Measurements from ENCODE around the gene SPIC. TPM values are rescaled to one million over a fixed set of nuclear protein-coding genes. Genes with fewer than 3 reads are reported as not detected.
"Not testable (repeated sequence)": the region's sequence is repeated elsewhere in the genome, so short reads cannot be mapped to it uniquely, and the experiment has no call there.

The SPIC gene
- total RNA-seq, 4 donors from 2014 or later = 0.22 TPM; not detected in 3

GRCh38 chr12:101455685-101456084, 19.5 kb upstream of the SPIC start:
- TF ChIP-seq POLR2A (IDR thresholded peaks at IDR 0.05) (no peak), CTCF (IDR thresholded peaks at IDR 0.05) (no peak)
- Histone ChIP-seq H3K27ac (no peak overlapping the region), H3K36me3 (no peaks in the 10 kb centered on the region), H3K9me3 (no peaks in the 10 kb centered on the region), H3K4me1 (peaks cover 5 to 16% (median 15%) of the 10 kb centered on the region in 3 donors), H3K27me3 (no peaks in the 10 kb centered on the region), H3K4me3 (no peak overlapping the region)
- intact Hi-C loops (cut with DNase I) = no loop called here
- WGBS, 2 donors = 53 to 67% methylated on average over 3 of the region's 4 CpGs
- DNase-seq = no peak

GRCh38 chr12:101459642-101460346, 15.3 kb upstream of the SPIC start:
- WGBS, 2 donors = 4 to 22% methylated on average over 2 of the region's 4 CpGs
- H3K36me3 ChIP-seq = no peaks in the 10 kb centered on the region
- peak overlapping the region; percentile 52 to 79 (median 66) for H3K27ac ChIP-seq
- DNase-seq = no peak
- H3K4me1 ChIP-seq = peaks cover 5 to 18% (median 15%) of the 10 kb centered on the region in 3 donors
- TF ChIP-seq CTCF (IDR thresholded peaks at IDR 0.05) (no peak), POLR2A (IDR thresholded peaks at IDR 0.05) (no peak)
- H3K9me3 ChIP-seq = no peaks in the 10 kb centered on the region
- no peaks in the 10 kb centered on the region for H3K27me3 ChIP-seq
- intact Hi-C loops (cut with DNase I) = no loop called here
- H3K4me3 ChIP-seq = no peak overlapping the region

GRCh38 chr12:101468948-101469347, 6.2 kb upstream of the SPIC start:
- WGBS, 2 donors = 64% methylated on average over 2 of the region's 2 CpGs
- Histone ChIP-seq H3K36me3 (no peaks in the 10 kb centered on the region), H3K4me1 (no peaks in the 10 kb centered on the region), H3K27me3 (no peaks in the 10 kb centered on the region), H3K27ac (no peak overlapping the region), H3K4me3 (no peak overlapping the region), H3K9me3 (no peaks in the 10 kb centered on the region)
- intact Hi-C loops (cut with DNase I) = no loop called here
- TF ChIP-seq POLR2A (IDR thresholded peaks at IDR 0.05) = no peak
- TF ChIP-seq CTCF (IDR thresholded peaks at IDR 0.05) = no peak
- no peak for DNase-seq

- Histone ChIP-seq H3K27ac (no peak overlapping the region), H3K36me3 (no peaks in the 10 kb centered on the region), H3K27me3 (no peaks in the 10 kb centered on the region), H3K4me3 (no peak overlapping the region), H3K4me1 (no peaks in the 10 kb centered on the region), H3K9me3 (no peaks in the 10 kb centered on the region)
- DNase-seq = no peak
- TF ChIP-seq CTCF (IDR thresholded peaks at IDR 0.05) = no peak
- no peak for TF ChIP-seq POLR2A (IDR thresholded peaks at IDR 0.05)
- intact Hi-C loops (cut with DNase I) = no loop called here
- WGBS, 2 donors = 73 to 90% methylated on average over 2 of the region's 2 CpGs
These were observed 4.2 kb upstream of the SPIC start for GRCh38 chr12:101470939-101471338.

- H3K27me3 ChIP-seq; H3K27ac ChIP-seq; intact Hi-C loops (cut with DNase I); H3K4me1 ChIP-seq; H3K36me3 ChIP-seq; H3K4me3 ChIP-seq; H3K9me3 ChIP-seq; DNase-seq: not testable (repeated sequence)
- 89 to 91% methylated on average over 5 of the region's 5 CpGs for WGBS, 2 donors
These were observed 3.3 kb upstream of the SPIC start for GRCh38 chr12:101471878-101472277.

GRCh38 chr12:101474248-101474647, 888 bp upstream of the SPIC start:
- no peak for TF ChIP-seq CTCF (IDR thresholded peaks at IDR 0.05)
- H3K27me3 ChIP-seq = no peaks in the 10 kb centered on the region
- no peak overlapping the region for H3K4me3 ChIP-seq
- no peaks in the 10 kb centered on the region for H3K9me3 ChIP-seq
- WGBS, 2 donors = 53 to 56% methylated on average over 4 of the region's 4 CpGs
- DNase-seq = no peak
- no peaks in the 10 kb centered on the region for H3K4me1 ChIP-seq
- intact Hi-C loops (cut with DNase I) = no loop called here
- no peaks in the 10 kb centered on the region for H3K36me3 ChIP-seq
- H3K27ac ChIP-seq = no peak overlapping the region

Measured in esophagus squamous epithelium (tissue), 5 donors.